ENCODE data around the gene PIM3.
"Not testable (repeated sequence)": the region's sequence is repeated elsewhere in the genome, so short reads cannot be mapped to it uniquely, and the experiment has no call there.

The PIM3 gene

DNA sequence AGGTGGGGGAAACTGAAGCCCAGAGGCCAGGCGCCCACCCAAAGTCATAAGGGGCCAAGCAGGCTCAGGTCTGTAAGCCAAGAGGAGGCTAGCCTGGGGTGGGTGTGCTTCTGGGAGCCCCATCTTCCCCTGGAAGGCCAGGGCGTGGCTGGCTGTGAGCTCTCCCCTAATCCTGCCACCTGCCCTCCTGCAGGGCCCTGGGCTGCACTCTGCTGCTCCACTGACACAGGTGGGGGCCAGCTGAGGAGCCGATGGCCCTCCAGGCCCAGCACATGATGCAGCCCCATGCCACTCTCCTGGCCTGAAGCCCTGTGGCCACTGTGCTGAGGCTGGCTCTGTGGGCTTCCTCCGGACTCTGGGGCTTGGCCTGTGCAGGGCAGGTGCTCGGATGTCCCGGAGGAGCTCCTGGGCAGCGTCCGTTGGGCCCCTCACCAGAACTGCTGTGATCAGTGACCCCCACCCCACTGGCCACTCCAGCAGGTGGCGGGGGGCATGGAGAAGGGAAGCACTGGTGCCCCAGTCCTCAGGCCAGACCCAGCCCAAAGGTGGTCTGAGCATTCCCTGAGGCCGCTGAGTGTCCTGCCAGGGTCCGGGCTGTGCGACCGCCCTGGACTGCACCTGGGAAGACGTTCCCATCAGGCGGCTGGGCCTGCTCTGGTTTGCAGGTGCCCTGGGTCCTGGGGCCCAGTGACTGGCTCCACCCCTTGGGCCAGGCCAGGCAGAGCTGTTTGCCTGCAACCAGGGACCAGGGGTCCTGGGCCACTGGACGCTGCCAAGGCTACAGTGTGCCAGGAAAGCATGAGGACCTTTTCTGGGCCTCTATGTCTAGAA lies 8.5 kb downstream of the PIM3 start:
- no peak for DNase-seq

DNA sequence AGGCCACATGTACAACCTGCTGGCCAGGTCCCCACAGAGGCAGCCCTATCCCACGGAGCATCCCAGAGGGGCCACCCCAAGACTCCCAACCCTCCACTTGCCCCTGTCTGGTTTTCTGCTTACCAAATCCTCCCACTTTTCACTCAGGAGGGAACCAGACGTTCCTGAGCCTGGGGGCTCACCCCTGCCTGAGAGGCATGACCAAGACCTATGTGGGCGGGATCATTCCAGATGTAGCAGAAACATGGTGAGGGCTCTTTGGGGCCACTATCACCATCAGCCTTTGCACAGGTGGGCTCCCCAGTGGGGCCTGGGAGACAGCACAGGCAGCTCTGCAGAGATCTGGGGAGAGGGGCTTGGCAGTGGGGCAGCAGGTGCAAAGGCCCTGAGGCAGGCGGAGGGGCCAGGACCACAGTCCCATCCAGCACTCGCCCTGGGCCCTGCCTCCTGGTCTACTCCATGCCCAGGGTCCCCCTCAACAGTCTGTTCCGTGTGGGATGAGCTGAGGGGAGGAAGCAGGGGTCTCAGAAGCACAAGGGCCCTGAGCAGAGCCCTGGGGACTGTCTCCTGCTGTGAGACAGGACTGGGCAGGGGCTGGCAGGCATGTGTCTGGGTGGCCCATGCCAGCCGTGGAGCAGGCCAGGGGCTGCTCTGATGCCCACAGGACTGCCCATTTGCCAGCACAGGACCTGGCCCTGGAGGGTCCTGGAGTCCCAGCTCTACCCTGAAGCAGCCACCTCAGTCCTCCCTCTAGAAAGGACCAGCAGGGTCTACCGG lies 9.4 kb downstream of the PIM3 start:
- DNase-seq = peak; percentile 17

DNA sequence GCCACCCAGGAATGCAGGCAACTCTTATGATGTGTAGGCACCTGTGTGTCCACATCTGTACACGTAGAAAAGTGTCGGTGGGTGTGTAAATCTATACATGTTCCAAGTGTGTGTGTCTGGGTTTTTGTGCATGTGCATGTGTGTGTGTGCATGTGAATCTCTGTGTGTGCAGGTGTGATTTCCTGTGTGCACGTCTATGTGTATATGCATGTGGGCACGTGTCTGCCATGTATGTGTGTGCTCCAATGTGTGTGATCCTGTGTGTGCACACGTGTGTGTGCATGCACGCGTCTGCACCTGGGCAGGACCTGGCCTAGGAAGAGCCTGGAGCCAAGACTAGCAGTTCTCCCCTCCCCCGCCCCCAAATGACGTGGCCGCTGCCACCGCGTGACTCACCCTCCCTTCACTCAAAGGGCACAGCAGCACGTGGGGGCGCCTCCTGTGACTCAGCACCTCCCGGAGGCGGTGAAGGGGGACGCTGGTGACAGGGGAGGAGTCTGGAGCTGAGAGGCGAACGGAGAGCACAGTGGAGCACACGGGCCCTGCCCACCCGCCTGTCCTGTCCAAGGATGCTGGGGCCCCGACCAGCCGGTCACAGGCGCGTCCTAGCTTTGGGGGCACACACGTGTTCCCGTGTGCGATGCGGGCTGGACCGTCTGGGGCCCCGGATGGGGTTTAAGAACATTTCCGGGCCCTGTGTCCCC lies 10.1 kb downstream of the PIM3 start:
- DNase-seq = peak; percentile 99

DNA sequence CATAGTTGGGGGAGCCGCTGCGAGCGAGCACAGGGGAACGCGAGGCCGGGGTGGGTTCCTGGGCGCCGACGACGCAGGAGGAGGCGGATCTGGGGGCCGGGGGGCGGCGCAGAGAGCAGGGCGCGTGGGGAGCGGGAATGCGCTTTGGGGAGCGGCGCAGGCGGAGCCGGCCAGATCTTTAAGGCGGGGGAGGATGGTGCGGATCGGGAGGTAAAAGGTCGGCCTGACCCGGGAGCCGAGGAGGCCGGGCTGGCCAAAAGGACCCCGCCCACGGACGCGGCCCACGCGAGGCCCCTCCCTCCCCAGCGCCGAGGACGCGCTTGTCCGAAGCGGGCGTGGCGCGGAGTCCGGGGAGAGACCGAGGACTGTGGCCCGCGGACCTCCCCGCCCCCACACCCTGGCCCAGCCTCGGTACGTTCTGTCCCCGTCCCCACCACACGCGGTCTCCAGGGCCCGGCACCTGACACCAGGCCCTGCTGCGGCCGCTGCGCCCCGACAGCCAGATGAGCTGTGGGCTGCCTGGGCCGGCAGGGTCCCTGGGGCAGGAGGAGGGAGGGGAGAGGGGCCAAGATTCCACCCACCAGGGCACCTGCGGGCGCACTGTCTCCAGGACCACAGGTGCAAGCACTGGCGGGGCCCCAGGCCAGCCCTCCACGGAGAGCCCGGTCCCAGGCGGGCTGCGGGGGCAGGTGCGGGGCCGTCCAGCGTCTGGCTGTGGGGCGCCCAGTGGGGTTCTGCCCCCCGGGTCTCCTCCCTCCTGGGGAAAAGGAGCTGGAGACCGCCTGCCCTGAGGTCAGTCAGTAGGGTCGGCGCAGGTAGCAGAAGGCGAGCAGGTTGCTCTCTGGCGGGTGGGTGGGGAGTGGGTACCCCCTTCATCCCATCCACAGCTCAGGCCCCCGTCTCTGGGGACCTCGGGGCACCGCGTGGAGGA lies 10.9 kb downstream of the PIM3 start:
- peak; percentile 80 for DNase-seq

DNA sequence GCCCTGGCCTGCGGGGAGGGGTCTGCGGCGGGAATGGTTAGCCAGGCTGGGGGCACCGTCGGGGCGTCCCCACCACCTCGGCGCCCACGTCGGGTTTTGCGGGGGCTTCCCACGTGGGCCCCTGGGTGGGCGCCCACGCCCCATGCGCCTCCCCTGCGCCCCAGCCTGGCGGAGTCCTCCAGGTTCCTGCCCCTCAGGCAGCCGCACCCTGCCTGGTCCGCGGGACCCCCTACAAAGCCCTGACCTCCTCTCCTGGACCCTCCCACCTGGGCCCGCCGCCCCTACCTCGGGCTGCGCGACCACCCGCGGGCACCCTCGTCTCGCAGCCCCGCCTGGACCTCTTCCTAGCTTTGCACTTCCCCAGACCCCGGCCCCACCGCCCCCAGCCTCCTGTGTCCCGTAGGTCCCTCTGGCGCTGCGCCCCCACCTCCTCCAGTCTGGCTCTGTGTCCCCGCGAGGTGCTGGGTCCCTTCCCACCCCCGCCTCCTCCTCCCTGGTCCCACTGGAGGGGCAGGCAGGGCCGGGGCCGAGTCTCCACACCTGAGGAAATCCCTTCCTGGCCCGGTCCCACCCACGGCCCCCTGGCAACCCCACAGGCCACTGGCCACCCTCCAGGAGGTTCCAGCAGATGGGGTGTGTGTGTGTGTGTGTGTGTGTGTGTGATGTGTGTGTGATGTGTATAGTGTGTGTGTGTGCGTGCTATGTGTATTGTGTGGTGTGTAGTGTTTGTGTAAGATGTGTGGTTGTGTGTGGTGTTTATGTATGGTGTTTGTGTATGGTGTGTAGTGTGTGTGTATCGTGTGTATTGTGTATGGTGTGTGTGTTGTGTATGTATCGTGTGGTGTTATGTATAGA lies 11.8 kb downstream of the PIM3 start:
- DNase-seq = no peak

DNA sequence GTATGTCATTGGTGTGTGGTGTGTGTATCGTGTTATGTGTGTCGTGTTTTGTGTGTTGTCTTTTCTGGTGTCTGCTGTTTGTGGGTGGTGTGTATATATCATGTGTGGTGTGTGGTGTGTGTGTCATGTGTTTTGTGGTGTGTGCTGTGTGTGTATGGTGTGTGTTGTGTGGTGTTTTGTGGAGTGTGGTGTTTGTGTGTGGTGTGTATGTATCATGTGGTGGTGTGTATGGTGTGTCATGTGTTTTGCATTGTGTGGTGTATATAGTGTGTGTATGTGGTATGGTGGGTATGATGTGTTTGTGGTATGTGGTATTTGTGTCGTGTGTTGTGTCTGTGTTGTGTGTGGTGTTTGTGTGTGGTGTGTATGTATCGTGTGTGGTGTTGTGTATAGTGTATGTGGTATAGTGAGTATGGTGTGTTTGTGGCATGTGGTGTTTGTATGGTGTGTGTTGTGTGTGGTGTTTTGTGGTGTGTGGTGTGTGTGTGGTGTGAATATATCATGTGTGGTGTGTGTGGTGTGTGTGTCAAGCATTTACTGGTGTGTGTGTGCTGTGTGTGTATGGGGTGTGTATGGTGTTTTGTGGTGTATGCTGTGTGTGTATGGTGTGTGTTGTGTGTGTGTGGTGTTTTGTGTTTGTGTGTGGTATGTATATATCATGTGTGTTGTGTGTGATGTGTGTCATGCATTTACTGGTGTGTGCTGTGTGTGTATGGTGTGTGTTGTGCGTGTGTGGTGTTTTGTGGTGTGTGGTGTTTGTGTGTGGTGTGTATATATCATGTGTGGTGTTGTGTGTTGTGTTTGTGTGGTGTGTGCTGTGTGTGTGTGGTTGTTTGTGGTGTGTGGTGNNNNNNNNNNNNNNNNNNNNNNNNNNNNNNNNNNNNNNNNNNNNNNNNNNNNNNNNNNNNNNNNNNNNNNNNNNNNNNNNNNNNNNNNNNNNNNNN lies 12.7 kb downstream of the PIM3 start:
- DNase-seq = no peak

DNA sequence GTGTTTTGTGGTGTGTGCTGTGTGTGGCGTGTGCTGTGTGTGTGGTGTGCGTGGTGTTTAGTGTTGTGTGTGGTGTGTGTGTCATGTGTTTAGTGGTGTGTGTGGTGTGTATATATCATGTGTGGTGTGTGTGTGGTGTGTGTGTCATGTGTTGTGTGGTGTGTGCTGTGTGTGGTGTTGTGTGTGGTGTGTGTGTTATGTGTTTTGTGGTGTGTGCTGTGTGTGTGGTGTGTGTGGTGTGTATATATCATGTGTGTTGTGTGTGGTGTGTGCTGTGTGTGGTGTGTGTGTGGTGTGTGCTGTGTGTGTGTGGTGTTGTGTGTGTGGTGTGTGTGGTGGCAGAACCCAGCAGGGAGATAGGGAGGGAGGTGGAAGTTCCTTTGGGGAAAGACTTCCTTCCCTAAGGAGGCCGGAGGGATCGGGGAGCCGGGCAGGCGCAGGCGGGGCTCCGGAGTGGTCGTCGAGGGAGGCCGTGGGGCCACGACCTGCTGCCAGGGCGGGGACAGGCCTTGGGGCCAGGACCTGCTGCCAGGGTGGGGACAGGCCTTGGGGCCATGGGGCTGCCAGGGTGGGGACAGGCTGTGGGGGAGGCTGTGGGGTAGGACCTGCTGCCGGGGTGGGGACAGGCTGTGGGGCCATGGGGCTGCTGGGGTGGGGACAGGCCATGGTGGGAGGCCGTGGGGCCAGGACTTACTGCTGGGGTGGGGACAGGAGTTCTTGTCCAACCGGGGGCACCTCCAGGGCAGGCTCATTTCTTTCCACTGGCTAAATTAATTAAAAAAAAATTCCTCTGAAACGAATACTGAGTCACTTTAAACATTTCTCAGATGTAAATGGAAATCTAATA lies 15.2 kb downstream of the PIM3 start:
- no peak for DNase-seq

DNA sequence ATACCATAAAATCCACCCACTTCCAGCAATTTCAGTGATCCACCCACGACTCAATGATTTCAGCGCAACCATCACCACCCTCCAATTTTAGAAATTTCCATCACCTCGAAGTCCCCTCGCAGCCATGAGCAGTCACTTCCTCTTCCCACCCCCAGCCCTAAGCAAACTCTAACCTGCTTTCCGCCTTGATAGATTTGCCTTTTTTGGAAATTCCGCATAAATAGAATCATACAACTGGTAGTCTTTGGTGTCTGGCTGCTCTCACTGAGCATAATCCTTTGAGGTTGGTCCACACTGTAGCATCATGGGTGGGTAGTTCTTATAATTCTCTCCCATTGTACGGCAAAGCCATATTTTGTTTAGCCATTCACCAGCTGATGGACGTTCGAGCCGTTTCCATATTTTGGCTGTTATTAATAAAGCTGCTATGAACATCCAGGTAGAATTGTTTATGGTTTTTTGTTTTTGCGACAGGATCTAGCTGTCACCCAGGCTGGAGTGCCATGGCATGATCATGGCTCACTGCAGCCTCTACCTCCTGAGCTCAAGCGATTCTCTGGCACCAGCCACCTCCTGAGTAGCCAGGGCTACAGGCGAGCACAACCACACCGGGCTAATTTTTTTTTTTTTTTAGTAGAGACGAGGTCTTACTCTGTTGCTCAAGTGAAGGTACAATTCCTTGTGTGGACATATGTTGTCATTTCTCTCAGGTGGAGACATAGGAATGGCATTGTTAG lies 16.0 kb downstream of the PIM3 start:
- DNase-seq = peak; percentile 61

DNA sequence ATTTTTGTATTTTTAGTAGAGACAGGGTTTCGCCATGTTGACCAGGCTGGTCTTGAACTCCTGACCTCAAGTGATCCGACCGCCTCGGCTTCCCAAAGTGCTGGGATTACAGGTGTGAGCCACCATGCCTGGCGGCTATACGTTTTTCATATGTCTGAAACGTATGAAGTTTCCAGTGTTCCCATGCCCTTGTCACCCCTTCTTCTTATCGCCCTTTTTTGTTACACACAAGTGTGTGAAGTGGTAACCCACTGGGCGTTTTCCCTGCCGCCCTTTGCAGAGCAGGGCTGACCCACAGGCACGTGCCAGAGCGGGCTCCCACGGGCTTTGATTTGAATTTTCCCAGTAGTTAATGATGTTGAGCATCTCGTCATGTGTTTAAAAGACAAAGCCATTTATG lies 17.0 kb downstream of the PIM3 start:
- DNase-seq = no peak

DNA sequence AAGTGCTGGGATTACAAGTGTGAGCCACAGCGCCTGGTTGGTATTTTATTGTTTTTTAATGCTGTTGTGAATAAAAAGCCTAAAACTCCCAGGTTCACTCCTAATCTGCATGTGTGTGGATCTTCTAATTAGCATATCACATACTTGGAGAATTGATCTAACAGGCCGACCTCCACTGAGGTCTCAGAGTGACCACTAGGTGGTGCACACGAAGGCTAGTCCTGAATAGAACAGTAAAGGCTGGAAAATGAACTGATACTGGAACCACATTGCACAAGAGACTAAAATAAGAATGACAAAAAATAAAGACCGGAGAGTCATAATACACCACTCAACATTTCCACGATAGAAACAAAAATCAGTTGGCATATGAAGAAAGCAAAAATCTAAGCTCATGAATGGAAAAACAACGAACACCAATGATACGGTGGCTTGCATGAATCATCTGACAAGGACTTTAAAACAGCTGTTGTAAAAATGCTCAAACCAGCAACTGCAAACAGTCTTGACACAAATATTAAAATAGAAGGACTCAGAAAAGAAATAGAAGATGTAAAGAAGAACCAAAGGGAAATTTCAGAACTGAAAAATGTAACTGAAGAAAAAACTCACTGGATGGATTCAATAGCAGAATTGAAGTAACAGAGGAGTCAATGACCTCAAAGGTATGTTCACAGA lies 19.2 kb downstream of the PIM3 start:
- peak; percentile 71 for DNase-seq

DNA sequence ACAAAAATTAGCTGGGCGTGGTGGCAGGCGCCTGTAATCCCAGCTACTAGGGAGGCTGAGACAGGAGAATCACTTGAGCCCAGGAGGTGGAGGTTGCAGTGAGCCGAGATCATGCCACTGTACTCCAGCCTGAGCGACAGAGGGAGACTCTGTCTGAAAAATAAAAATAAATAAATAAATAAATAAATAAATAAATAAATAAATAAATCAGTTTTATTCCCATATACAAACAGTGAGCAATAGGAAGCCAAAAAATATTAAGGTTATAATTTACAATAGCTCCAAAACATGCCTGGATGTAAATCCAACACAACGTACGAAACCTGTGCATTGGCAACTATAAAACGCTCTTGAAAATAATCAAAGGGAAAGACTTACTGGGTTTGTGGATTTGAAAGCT lies 21.2 kb downstream of the PIM3 start:
- DNase-seq = not testable (repeated sequence)

DNA sequence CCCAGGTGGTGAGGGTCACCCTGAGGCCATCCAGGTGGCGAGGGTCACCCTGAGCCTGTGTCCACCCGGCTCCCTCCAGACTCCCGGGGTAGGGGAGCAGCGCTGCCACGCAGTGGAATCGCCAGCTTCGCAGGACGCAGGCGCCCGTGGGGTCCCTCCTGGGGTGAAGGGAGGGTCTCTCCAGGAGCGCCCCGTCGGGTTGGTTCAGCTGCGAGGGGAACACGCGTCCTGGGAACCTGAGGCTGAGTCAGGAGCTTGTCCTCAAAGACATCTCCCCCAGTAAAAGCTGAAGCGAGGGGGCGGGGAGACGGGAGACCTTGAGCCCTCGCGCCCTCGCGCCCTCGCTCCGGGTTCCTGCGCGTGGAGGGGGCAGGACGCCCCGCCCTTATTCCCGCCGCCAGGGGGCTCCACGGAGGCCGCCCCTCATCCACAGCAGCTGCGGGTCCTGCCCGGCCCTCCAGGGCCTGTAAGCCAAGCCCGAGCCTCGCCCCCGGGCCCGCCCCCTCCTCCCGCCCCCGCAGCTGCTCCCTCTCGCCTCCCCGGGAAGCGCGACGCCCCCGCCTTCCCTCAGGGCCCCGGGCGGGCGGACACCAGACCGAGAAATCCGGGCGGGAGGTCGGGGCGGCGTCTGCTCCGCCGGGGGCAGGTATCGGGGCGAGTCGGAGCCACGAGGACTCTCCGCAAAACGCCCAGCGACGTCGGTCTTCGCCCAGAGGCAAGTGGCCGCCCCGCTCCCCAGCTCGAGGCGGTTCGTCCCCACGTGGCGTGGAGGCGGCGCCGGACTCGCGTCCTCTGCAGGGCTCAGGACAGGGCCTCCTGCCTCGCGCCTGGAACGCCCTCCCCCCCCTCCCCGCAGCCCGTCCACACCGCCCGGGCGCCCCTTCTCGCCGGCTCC lies 22.8 kb downstream of the PIM3 start:
- no peak for DNase-seq

DNA sequence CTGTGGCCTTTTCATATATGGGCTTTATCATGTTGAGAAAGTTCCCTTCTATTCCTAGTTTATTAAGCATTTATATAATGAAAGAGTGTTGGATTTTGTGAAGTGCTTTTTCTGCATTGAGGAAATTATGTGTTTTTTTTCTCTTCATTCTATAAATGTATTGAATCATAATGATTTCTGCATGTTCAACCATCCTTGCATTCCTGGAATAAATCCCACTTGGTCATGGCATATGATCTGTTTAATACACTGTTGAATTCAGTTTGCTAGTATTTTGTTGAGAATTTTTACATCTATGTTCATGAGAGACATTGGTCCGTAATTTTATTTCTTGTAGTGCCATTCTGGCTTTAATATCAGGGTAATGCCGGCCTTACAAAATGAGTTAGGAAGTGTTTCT lies 25.8 kb downstream of the PIM3 start:
- DNase-seq = no peak

DNA sequence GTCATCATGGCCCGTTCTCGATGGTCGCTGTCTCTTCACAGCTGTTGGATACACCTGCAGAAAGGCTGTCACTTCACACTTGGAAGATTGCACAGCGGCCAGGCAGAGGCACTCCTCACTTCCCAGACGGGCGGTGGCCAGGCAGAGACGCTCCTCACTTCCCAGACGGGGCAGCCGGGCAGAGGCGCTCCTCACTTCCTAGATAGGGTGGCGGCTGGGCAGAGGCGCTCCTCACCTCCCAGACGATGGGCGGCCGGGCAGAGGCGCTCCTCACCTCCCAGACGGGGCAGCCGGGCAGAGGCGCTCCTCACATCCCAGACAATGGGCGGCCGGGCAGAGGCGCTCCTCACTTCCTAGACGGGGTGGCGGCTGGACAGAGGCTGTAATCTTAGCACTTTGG lies 29.3 kb downstream of the PIM3 start:
- not testable (repeated sequence) for DNase-seq

DNA sequence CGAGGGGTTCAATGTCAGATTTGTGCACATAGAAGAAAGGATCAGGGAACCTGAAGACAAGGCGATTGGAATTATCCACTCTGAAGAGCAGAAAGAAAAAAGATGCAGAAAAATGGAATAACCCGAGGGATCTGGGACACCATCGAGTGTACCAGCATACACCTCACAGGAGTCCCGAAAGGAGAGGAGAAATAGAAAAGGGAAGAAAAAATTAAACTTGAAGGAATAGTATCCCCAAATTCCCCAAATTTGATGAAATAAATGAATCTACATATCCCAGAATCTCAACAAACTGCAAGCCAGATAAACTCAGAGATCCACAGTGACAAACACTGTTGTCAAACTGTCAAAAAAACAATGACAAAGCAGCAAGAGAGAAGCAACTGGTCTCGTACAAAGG lies 30.6 kb downstream of the PIM3 start:
- no peak for DNase-seq

DNA sequence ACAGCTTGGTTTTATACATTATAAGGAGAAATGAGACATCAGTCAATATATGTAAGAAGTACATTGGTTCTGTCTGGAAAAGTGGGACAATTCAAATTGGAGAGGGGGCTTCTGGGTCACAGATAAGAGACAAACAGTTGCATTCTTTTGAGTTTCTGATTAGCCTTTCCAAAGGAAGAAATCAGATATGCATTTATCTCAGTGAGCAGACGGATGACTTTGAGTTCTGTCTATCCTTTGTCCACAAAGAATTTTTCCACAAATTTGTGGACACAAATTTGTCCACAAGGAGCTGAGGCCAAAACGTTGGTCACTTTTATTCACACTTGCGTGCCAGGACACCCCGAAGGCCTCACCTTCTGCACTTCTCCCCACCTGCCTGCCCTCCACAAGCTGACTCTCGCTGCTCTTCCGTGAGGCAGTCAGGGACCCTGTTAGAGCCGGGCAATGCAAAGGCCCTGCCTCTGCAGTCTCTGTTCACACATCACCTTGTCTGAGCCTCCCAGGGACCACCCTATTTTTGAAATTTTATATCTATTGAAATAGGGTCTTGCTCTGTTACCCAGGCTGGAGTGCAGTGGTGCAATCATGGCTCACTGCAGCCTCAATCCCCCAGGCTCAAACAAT lies 31.4 kb downstream of the PIM3 start:
- no peak for DNase-seq

All from activated CD4-positive, alpha-beta T cell treated with anti-CD3 and anti-CD28 coated beads, Interleukin-10, Interleukin-2, amounts not matched to agents 100 ng/mL and 50 ng/mL, durations not matched to agents 16 hours and 8 hours (primary cell).